ENCODE results near the gene TGFBR3L. TPM values are rescaled to one million over a fixed set of nuclear protein-coding genes. Genes with fewer than 3 reads are reported as not detected.

The TGFBR3L gene
- polyA plus RNA-seq, 3 donors, result not detected

DNA sequence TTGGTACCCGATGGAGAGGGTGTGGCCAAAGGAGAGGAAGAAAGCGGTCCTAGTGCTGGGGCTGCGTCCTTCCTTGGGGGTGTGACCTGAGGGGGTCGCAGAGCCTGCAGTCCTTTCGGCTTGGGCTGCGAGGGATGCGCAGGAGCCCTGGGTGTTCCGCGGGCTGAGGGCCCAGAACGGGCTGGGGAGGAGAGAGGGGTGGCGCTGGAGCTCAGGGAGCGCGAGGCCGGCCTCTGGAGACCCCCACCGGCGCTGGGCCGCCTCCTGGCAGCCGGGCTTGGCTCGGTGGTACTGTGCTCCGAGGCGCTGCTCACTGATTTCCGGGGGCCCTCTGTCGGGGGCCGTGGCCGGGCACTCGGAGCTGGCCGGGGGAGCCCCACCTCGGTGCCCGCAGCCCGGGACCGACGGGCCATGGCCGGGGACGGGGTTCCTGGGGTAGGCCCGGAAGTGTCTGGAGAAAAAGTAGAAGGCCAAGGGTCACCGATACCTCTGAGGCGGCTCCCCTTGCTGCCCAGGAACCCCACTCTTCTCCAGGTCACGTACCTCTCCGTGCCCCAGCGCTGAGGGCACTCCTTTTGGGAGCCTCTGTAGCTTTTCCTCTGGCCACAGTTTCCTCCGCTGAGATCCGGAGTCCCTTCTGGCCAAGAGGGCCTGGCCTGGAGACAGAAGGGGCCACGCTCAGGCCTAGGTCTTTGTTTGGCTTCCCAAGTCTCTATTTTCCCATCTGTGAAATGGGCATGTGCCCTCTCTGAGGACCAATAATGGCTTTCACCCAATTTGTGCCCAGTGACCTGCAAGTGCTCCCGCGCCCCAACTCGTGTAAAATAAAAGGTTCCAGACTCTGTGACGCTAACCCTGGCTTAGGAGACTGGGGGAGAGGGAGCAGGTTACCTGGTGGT lies 42.1 kb upstream of the TGFBR3L start:
- H3K9me3 ChIP-seq (replicated peaks in 1 of 2; ENCODE audit: control insufficient read depth in 1 of 2, insufficient read depth in 1 of 2, low read length in 2 of 2), result peaks cover 3 to 19% of the 10 kb centered on the region in 2 donors
- H3K4me1 ChIP-seq (ENCODE audit: control insufficient read depth in 1 of 2, insufficient read depth in 2 of 2, low read length in 2 of 2), result peaks cover 37 to 49% of the 10 kb centered on the region in 2 donors
- Mint-ChIP-seq H3K4me1 (peaks cover 28% of the 10 kb centered on the region), H3K36me3 (peaks cover 0 to 6% of the 10 kb centered on the region in 2 donors), H3K9me3 (peaks cover 3 to 44% (median 13%) of the 10 kb centered on the region in 7 donors), H3K27ac (peak overlapping the region in 1 of 7 donors; percentile 57), H3K27me3 (ENCODE audit: low read depth in 3 of 3) (peaks cover 60 to 80% (median 73%) of the 10 kb centered on the region in 3 donors), H3K4me3 (peak overlapping the region; percentile 69 to 88)
- DNase-seq, result no peak
- no peaks in the 10 kb centered on the region for H3K36me3 ChIP-seq (replicated peaks in 1 of 2; ENCODE audit: control insufficient read depth in 1 of 2, insufficient read depth in 2 of 2, low read length in 2 of 2)
- no peaks in the 10 kb centered on the region for H3K79me2 ChIP-seq (ENCODE audit: insufficient read depth, low read length)
- H3K4me2 ChIP-seq (replicated peaks; ENCODE audit: extremely low read depth, low read length, poor library complexity, severe bottlenecking), result peak overlapping the region; percentile 75
- H3K4me3 ChIP-seq (replicated peaks in 1 of 3; ENCODE audit: low read depth in 2 of 3, low read length in 3 of 3), result peak overlapping the region in 1 of 3 experiments; percentile 68
- intact Hi-C loops (cut with micrococcal nuclease), result loop anchor here in 1 of 2 donors (5.0 kb wide), 1 partner anchor 50 kb away; the partner anchor contains the start of gene SNAPC2
- no peak overlapping the region for H3K9ac ChIP-seq (ENCODE audit: insufficient read depth, low read length, poor library complexity, severe bottlenecking)
- H3K27me3 ChIP-seq (ENCODE audit: control insufficient read depth in 2 of 2, insufficient read depth in 2 of 2, low read length in 2 of 2), result peaks cover 28 to 57% of the 10 kb centered on the region in 2 donors
- WGBS (ENCODE audit: insufficient coverage), result 41% methylated on average over 39 of the region's 47 CpGs
- no peaks in the 10 kb centered on the region for H4K20me1 ChIP-seq (ENCODE audit: insufficient read depth, low read length)
- no peak overlapping the region for H3K27ac ChIP-seq (ENCODE audit: low read depth in 1 of 2, low read length in 2 of 2)
- no peak overlapping the region for H2AFZ ChIP-seq (ENCODE audit: insufficient read depth, low read depth, low read length, poor library complexity, severe bottlenecking)
- TF ChIP-seq CTCF (IDR thresholded peaks at IDR 0.05), result no peak

GRCh38 chr19:7873304-7874075 lies 41.1 kb upstream of the TGFBR3L start:
- peaks cover 3 to 40% (median 8%) of the 10 kb centered on the region in 7 donors for H3K9me3 Mint-ChIP-seq
- Histone ChIP-seq H3K36me3 (replicated peaks in 1 of 2; ENCODE audit: control insufficient read depth in 1 of 2, insufficient read depth in 2 of 2, low read length in 2 of 2) (no peaks in the 10 kb centered on the region), H3K4me1 (ENCODE audit: control insufficient read depth in 1 of 2, insufficient read depth in 2 of 2, low read length in 2 of 2) (peaks cover 33 to 46% of the 10 kb centered on the region in 2 donors), H3K9me3 (replicated peaks in 1 of 2; ENCODE audit: control insufficient read depth in 1 of 2, insufficient read depth in 1 of 2, low read length in 2 of 2) (peaks cover 3 to 16% of the 10 kb centered on the region in 2 donors), H3K27me3 (ENCODE audit: control insufficient read depth in 2 of 2, insufficient read depth in 2 of 2, low read length in 2 of 2) (peaks cover 25 to 48% of the 10 kb centered on the region in 2 donors), H3K79me2 (ENCODE audit: insufficient read depth, low read length) (no peaks in the 10 kb centered on the region), H2AFZ (ENCODE audit: insufficient read depth, low read depth, low read length, poor library complexity, severe bottlenecking) (no peak overlapping the region), H4K20me1 (ENCODE audit: insufficient read depth, low read length) (no peaks in the 10 kb centered on the region), H3K9ac (ENCODE audit: insufficient read depth, low read length, poor library complexity, severe bottlenecking) (no peak overlapping the region), H3K27ac (ENCODE audit: low read depth in 1 of 2, low read length in 2 of 2) (no peak overlapping the region), H3K4me3 (replicated peaks in 1 of 3; ENCODE audit: low read depth in 2 of 3, low read length in 3 of 3) (no peak overlapping the region), H3K4me2 (replicated peaks; ENCODE audit: extremely low read depth, low read length, poor library complexity, severe bottlenecking) (no peak overlapping the region)
- H3K4me1 Mint-ChIP-seq, result peaks cover 23% of the 10 kb centered on the region
- H3K27me3 Mint-ChIP-seq (ENCODE audit: low read depth in 3 of 3), result peaks cover 51 to 70% (median 65%) of the 10 kb centered on the region in 3 donors
- H3K27ac Mint-ChIP-seq, result peak overlapping the region in 1 of 7 donors; percentile 69
- H3K4me3 Mint-ChIP-seq, result peak overlapping the region in 1 of 2 donors; percentile 81
- TF ChIP-seq CTCF (IDR thresholded peaks at IDR 0.05), result no peak
- WGBS (ENCODE audit: insufficient coverage), result 21% methylated on average over 50 of the region's 53 CpGs
- DNase-seq, result no peak
- H3K36me3 Mint-ChIP-seq, result peaks cover 0 to 4% of the 10 kb centered on the region in 2 donors
- intact Hi-C loops (cut with micrococcal nuclease), result loop anchor here in 1 of 2 donors (5.0 kb wide), 1 partner anchor 49 kb away; the partner anchor contains the start of gene SNAPC2
